Calu3 (cell line): Measurements from ENCODE around the gene FHL2. TPM values are rescaled to one million over a fixed set of nuclear protein-coding genes. Genes with fewer than 3 reads are reported as not detected.

Source experiments
- BruUV-seq: library from RNA; stranded (reverse); fragments of 400-500 nt; replicated peaks from 2 replicates; lab custom pipeline; 2021; lab: Mats Ljungman, UMichigan
- CTCF ChIA-PET: fragments of 300-600 bp; sonication (Branson Sonifier 250); formaldehyde crosslinking; loops from one replicate; lab custom pipeline; 2022; ENCODE audit warnings: antibody characterized with exemption; lab: Charles Lee
- DNase-seq: peaks from one replicate; pipeline ENCODE4 v3.0.0; 2022
- H3K27ac Mint-ChIP-seq: one replicate; pipeline ENCODE4 v1.8.0; 2022; ENCODE audit warnings: mixed read lengths; ENCODE audit not compliant: unreplicated experiment
- H3K27me3 Mint-ChIP-seq: one replicate; pipeline ENCODE4 v1.8.0; 2022; ENCODE audit warnings: mixed read lengths; ENCODE audit not compliant: unreplicated experiment
- H3K36me3 Mint-ChIP-seq: one replicate; pipeline ENCODE4 v1.8.0; 2022; ENCODE audit warnings: mild to moderate bottlenecking, moderate library complexity, mixed read lengths; ENCODE audit not compliant: insufficient read depth, unreplicated experiment
- H3K4me1 Mint-ChIP-seq: one replicate; pipeline ENCODE4 v1.8.0; 2022; ENCODE audit warnings: mild to moderate bottlenecking, low read depth, mixed read lengths; ENCODE audit not compliant: unreplicated experiment
- H3K4me3 Mint-ChIP-seq: one replicate; pipeline ENCODE4 v1.8.0; 2022; ENCODE audit warnings: mild to moderate bottlenecking, low read depth, moderate library complexity, mixed read lengths; ENCODE audit not compliant: unreplicated experiment
- H3K9me3 Mint-ChIP-seq: one replicate; pipeline ENCODE4 v1.8.0; 2022; ENCODE audit warnings: low read depth, mixed read lengths; ENCODE audit not compliant: unreplicated experiment
- CTCF ChIP-seq: fragments of 200-600 bp; IDR thresholded peaks from one replicate; pipeline ENCODE4 v1.8.0; 2022; ENCODE audit warnings: antibody characterized with exemption; ENCODE audit not compliant: unreplicated experiment
- intact Hi-C: fragments of 100-400 bp; cut with micrococcal nuclease; formaldehyde crosslinking; loops from one replicate; pipeline ENCODE4 v1.10.0; 2022; ENCODE audit not compliant: unreplicated experiment
- total RNA-seq: library from RNA; stranded (reverse); gene quantifications from 2 replicates; pipeline ENCODE4 v1.2.3, GENCODE V29; 2022

Gene FHL2
- total RNA-seq, 1 experiment from 2014 or later: 51.9 TPM

- intact Hi-C loops: no loop called here
- Mint-ChIP-seq H3K4me1 (peaks cover 44% of the 10 kb centered on the region), H3K36me3 (no peaks in the 10 kb centered on the region), H3K9me3 (no peaks in the 10 kb centered on the region), H3K27me3 (no peaks in the 10 kb centered on the region), H3K4me3 (no peak overlapping the region), H3K27ac (no peak overlapping the region)
- DNase-seq: no peak
- no TSS peak for BruUV-seq
- TF ChIP-seq CTCF: no peak
- CTCF ChIA-PET: no interaction called here
Measured at GRCh38 chr2:105445498-105445897, 46.6 kb upstream of the FHL2 start.

GRCh38 chr2:105443617-105444598 lies 45.1 kb upstream of the FHL2 start:
- intact Hi-C loops: no loop called here
- peaks cover 35% of the 10 kb centered on the region for H3K4me1 Mint-ChIP-seq
- no peak for TF ChIP-seq CTCF
- no peaks in the 10 kb centered on the region for H3K36me3 Mint-ChIP-seq
- H3K9me3 Mint-ChIP-seq: no peaks in the 10 kb centered on the region
- CTCF ChIA-PET: no interaction called here
- no peaks in the 10 kb centered on the region for H3K27me3 Mint-ChIP-seq
- H3K4me3 Mint-ChIP-seq: no peak overlapping the region
- DNase-seq: no peak
- H3K27ac Mint-ChIP-seq: no peak overlapping the region
- BruUV-seq: no TSS peak

GRCh38 chr2:105442721-105443120 lies 43.9 kb upstream of the FHL2 start:
- peaks cover 23% of the 10 kb centered on the region for H3K4me1 Mint-ChIP-seq
- CTCF ChIA-PET: no interaction called here
- H3K27me3 Mint-ChIP-seq: no peaks in the 10 kb centered on the region
- no TSS peak for BruUV-seq
- intact Hi-C loops: no loop called here
- no peak for TF ChIP-seq CTCF
- DNase-seq: no peak
- H3K27ac Mint-ChIP-seq: no peak overlapping the region
- H3K36me3 Mint-ChIP-seq: no peaks in the 10 kb centered on the region
- no peak overlapping the region for H3K4me3 Mint-ChIP-seq
- no peaks in the 10 kb centered on the region for H3K9me3 Mint-ChIP-seq

- no peak overlapping the region for H3K27ac Mint-ChIP-seq
- no peak for TF ChIP-seq CTCF
- no peaks in the 10 kb centered on the region for H3K9me3 Mint-ChIP-seq
- CTCF ChIA-PET: no interaction called here
- peaks cover 17% of the 10 kb centered on the region for H3K4me1 Mint-ChIP-seq
- no peak for DNase-seq
- no peak overlapping the region for H3K4me3 Mint-ChIP-seq
- no TSS peak for BruUV-seq
- no peaks in the 10 kb centered on the region for H3K36me3 Mint-ChIP-seq
- H3K27me3 Mint-ChIP-seq: no peaks in the 10 kb centered on the region
- intact Hi-C loops: no loop called here
Measured at GRCh38 chr2:105442056-105442455, 43.2 kb upstream of the FHL2 start.
